ENCODE results near the gene VMAC.
"Not testable (repeated sequence)": the region's sequence is repeated elsewhere in the genome, so short reads cannot be mapped to it uniquely, and the experiment has no call there.

Gene VMAC

DNA sequence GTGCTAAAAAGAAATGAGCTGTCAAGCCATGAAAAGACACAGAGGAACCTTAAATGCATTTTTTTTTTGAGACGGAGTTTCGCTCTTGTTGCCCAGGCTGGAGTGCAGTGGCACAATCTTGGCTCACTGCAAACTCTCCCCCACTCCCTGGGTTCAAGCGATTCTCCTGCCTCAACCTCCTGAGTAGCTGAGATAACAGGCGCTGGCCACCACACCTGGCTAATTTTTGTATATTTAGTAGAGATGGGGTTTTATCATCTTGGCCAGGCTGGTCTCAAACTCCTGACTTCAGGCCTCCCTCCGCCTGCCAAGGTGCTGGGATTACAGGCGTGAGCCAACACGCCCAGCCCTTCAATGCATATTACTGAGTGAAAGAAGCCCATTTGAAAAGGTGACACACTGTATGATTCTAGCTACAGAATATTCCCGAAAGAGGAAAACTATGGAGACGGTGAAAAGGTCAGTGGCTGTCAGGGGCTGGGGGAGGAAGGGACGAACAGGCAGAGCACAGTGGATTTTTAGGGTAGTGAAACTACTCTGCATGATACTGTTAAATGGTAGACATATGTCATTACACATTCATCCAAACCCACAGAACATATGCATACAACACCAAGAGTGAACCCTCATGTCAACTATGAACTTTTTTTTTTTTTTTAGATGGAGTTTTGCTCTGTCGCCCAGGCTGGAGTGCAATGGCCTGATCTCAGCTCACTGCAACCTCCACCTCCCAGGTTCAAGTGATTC, 20.4 kb upstream of the VMAC start:
- not testable (repeated sequence) for DNase-seq, ATAC-seq

GRCh38 chr19:5889288-5889971, 15.2 kb upstream of the VMAC start:
- DNase-seq: no peak

GRCh38 chr19:5890099-5890498, 14.6 kb upstream of the VMAC start:
- ATAC-seq (no peak), DNase-seq (no peak)

More at GRCh38 chr19:5889288-5889971, 15.2 kb upstream of the VMAC start:
- no peak for ATAC-seq

- ATAC-seq (no peak), DNase-seq (no peak)
Measured at GRCh38 chr19:5891572-5891937, 13.1 kb upstream of the VMAC start.

GRCh38 chr19:5891938-5892771, 12.5 kb upstream of the VMAC start:
- DNase-seq (peak; percentile 30), ATAC-seq (peak; percentile 30)

DNA sequence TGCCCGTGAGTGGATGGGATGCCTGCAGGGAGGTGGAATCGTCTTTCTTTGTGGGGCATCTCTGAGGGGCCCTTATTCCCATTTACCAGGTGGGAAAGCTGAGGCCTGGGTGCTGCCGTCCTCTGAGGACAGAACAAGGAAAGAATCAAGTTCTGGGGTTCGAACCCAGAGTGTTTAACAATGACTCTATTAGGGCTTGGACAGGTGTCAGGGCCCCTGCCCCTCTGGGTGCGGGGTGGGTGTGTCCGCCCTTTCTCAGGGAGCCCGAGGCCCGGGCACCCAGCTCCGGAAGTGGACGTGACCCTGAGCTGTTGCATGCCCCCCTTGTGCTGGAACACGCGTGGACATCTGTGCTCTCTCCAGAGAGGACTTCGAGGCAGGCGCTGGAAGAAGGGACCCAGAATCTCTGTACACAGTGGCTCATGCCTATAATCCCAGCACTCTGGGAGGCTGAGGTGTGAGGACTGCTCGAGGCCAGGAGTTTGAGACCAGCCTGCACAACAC, 11.8 kb upstream of the VMAC start:
- DNase-seq: no peak
- no peak for ATAC-seq

DNA sequence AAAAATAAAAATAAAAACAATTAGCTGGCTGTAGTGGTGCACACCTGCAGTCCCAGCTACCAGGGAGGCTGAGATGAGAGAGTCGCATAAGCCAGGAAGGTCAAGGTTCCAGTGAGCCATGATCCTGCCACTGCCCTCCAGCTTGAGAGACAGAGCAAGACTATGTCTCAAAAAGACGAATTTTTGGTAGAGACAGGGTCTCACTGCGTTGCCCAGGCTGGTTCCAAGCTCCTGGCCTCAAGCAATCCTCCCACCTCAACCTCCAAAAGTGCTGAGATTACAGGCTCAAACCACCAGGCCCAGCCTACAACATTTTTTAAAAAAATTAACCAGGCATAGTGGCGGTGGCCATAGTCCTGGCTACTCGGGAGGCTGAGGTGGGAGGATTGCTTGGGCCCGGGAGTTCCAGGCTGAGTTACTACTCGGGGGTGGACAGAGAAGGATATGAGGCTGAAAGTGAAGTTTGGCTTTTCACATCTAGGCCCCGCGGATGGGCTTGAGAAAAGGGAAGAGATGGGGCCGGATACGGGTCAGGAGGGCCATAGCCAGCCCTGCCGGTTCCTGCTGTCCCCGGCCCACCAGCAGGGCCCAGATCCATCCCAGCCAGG, 11.3 kb upstream of the VMAC start:
- DNase-seq (no peak), ATAC-seq (no peak)

DNA sequence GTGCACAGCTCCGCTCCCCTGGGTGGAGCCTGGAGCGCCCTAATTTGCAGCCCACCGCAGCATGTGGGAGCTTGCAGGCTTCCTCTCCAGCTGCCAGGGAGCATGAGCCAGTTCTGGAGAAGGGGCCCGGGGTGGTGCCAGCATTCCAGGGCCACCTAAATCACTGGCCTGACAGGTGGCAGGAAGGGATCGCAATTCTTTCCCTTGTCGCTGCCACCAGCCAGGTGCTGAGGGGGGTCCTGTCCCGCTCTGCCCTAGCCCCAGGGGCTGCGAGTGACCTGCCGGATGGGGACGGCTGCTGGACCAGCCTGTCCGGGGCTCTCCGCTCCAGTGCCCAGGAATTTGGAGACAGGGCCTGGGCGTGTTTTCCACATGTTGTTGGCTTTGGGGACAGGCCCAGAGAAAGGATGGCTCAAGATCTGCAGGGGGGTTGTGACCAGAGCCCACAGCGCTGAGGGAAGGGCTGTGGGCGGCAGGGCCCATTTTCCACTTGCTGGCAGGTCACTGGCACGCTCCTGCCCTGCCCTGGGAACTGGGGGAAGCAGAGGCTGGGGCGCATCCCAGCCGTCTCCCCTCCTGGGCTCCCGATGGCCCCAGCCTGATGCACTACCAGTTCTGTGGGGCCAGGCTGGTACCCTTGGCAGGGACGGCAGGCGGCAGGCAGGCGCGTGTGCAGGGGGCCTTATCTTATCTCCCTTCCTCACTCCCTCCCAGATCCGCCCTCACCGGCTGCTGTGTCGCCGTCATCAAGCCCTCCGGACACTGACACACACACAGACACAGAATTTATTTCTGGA, 10.6 kb upstream of the VMAC start:
- DNase-seq (no peak), ATAC-seq (no peak)

DNA sequence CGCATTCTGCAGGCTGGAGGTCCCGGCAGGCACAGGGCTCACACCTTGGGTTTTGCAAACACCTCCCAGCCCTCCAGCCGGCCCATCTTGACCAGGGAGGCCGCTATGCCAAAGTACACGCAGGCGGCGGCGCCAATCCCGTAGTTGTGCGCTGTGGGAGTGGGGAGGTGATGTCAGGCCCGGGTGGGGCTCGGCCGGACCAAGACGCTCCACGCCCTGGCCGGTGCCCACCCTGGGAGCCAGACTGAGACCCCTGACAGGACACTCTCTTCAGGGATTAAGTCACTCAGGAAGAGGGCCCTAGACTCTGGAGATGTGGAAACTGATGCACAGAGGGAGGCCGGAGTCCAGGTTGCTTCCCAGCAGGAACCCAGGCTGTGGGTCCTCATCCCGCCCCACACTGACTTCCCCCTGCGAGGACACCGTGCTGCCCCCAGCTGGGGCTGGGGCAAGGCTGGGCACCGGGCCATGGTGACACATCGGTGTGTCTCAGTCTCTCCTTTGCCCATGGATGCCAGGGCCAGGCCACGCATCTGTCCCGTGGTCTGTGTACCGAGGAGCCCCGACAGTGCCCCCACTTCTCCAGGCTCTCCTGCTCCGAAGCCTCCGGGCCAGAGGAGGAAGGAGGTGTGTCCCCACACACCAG, 9.8 kb upstream of the VMAC start:
- DNase-seq (no peak), ATAC-seq (no peak)

- no peak for DNase-seq
- ATAC-seq: no peak
Measured at GRCh38 chr19:5895409-5895808, 9.3 kb upstream of the VMAC start.

- DNase-seq (no peak), ATAC-seq (no peak)
Measured at GRCh38 chr19:5895890-5896289, 8.8 kb upstream of the VMAC start.

DNA sequence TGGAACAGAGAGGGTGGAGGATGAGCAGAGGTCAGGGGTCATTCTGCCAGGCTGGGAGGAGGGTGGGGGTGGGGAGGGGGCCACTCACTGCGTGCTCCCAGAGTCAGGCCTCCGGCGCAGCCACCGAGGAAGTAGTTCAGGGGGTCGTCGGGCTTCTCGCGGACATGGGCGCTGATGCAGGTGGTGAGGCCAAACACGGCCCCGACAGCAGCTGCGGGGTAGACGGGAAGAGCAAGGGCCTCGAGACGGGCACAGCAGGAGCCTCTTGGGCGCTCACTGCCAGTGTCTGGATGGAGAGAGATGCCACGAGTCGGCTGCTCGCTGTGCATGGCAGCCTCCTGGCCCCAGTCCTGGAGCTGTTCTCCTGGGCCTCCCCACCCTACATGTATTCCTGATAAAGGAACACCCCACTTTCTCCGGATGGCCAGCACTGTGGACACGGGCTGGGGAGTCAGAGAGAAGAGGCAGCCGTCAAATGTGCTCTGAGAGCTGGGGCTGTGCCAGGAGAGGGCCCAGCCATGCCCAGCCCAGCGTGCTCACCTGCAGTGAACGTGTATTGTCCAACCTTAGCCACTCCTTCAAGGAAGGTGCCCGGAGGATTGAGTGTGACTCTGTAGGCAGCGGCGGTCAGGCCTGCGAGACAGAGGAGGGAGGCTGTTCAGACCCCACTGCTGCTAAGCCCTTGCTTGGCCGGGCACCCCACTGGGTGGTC, 8.2 kb upstream of the VMAC start:
- ATAC-seq (no peak), DNase-seq (no peak)

- DNase-seq (no peak), ATAC-seq (no peak)
Measured at GRCh38 chr19:5897189-5897969, 7.3 kb upstream of the VMAC start.

DNA sequence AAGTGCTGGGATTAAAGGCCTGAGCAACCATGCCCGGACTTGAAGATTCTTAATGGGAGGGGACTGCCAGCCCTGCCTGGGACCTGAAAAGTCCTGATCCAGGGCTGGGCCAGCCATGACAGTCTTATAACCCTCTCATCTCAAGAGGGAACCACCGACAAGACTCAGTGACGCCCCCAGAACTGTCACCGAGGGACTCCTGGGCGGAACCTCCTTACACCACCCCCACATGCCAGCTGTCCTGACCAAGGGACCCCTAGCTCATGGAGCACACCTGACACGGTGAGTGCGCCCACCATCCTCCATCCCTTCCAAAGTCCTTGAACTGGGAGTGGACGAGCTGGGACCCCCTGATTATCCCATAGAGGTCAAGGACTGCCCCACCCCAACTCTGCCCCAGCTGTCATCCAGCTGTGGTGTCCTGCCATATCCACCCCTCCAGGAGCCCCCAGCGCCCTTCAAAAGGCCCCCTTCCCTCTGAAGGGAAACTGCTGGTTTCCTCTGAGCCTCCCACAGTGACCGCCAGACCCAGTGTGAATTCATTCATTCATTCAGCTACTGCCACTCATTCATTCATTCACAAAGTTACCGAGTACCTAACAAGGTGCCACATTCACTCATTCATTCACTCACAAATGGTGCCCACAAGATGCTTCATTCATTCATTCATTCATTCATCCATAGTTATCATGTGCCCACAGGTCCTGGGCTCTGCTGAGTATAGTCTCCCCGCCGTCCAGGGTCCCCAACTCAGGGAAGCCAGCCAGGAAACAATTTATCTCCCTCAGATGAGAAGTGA, 4.7 kb upstream of the VMAC start:
- DNase-seq: no peak

DNA sequence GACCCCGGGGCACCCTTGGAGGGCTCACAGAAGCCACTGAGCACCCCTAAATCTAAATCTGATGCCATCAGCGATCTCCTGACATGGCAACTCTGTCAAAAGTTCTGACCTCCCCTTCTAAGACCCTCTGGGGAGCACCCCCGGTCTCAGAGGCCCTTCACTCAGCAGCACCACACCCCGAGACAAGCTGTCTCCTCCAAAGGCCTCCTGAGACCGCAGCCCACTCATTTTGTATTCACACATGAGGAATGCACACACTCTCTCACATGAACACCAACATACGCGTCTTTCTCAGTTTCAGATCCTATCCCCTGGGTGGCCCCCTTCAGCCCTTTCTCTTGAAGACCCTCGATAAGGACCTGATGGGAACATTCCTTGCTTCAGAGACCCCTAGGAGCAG, 3.7 kb upstream of the VMAC start:
- DNase-seq (no peak), ATAC-seq (no peak)

More for the DNA sequence above, 4.7 kb upstream of the VMAC start:
- no peak for ATAC-seq

DNA sequence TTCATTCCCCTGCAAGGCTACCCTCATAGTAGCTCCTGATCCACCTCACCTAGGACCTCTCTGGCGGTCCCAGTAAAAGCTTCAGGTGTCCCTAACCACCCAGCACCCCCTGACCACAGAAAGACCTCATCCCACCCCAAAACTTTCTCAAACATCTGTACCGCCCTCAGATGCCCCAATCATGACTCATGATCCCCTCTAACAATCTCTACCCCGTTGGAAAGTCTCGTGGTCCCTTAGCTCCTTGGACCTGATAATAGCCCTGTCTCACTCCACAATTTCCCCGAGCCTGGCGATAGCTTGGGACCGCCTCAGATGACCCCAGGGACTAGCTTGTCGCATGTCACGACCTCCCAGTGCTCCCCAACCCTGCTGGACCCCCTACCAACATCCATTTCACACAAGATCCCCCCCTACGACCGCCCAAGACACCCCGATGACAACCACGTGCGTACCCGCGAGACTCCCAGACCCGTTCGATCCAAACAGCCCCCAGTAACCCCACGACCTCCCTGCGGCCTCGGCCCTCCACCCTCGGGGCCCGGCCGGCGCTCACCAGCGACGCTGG, 1.5 kb upstream of the VMAC start:
- ATAC-seq (no peak), DNase-seq (peak; percentile 29)

DNA sequence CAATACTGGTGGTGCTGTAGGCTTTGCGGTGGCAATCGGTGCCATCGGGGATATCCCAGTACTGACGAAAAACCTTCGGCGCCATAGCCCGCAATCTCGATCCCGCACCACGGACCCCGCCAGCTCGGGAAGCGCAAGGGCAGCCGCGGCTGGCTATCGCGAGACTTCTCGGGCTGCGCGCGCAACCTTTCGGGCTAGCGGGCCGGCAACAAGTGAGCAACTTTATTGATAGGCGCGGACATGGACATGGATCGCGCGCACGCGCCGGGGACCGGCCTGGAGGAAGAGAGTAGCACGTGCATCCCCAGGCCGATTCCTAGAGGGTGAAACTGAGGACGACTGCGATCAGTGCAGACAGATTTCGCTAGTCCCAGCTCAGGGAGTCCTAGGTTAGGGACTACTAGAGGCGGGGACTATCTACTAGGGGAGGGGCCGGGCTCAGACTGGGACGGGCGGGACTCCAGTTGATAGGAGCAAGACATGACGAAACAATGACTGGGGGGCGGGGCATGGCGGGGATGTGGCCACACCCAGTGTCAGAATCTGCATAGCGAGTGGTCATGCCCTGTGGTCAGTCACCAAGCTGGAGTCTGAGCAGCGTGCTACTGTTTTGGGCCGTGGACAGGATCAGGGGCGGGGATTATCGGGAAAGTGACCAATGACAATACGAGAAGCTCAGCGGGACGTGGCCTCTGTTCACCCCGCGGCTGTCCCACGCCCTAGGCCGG, 884 bp upstream of the VMAC start, which contains the start of gene NDUFA11:
TSS of gene NDUFA11 (minus strand) at position 167 of the 728 bp plus-strand sequence. CDS start at position 85, 82 bp downstream.
- peak; percentile 48 for ATAC-seq
- DNase-seq: peak; percentile 98
